Tibial nerve (tissue), 4 donors: Measurements from ENCODE around the gene COX7A2L. TPM values are rescaled to one million over a fixed set of nuclear protein-coding genes. Genes with fewer than 3 reads are reported as not detected.
A peak's percentile ranks its signal among the peaks of the same experiment; 100 is the strongest.

Source experiments
- DNase-seq, 2 donors: peaks; one replicate each; pipeline ENCODE4 v3.0.0-alpha.2; 2019; ENCODE audit warnings: low spot score in 2 of 2
- H3K27ac ChIP-seq, 4 donors: fragments of 200-600 bp; sonication (generic) in 3 of 4; one replicate each; pipeline ENCODE4 v1.5.1; 2017 to 2019; ENCODE audit warnings: mild to moderate bottlenecking in 1 of 4
- H3K27me3 ChIP-seq, 2 donors: fragments of 200-600 bp; sonication (generic) in 1 of 2; one replicate each; pipeline versions ENCODE4 v1.5.1 to v1.6.0; 2017 to 2019
- H3K36me3 ChIP-seq, 3 donors: fragments of 200-600 bp; sonication (generic); one replicate each; pipeline ENCODE4 v1.5.1; 2018 to 2019
- H3K4me1 ChIP-seq, 4 donors: fragments of 200-600 bp; sonication (generic) in 3 of 4; one replicate each; pipeline ENCODE4 v1.5.1; 2017 to 2019
- H3K4me3 ChIP-seq, 4 donors: fragments of 200-600 bp; sonication (generic) in 3 of 4; one replicate each; pipeline ENCODE4 v1.5.1; 2017 to 2019; ENCODE audit warnings: mild to moderate bottlenecking in 1 of 4, moderate library complexity in 1 of 4
- H3K9me3 ChIP-seq, 4 donors: fragments of 200-600 bp; sonication (generic) in 3 of 4; one replicate each; pipeline ENCODE4 v1.5.1; 2017 to 2019
- EP300 ChIP-seq, 2 donors: sonication (generic); formaldehyde crosslinking; IDR thresholded peaks; one replicate each; pipeline ENCODE4 v1.6.1; 2017; ENCODE audit warnings: antibody characterized with exemption in 2 of 2, mild to moderate bottlenecking in 1 of 2
- POLR2A ChIP-seq, 2 donors: fragments of 450-650 bp; IDR thresholded peaks; one replicate each; pipeline ENCODE4 v1.6.1; 2017; ENCODE audit warnings: antibody characterized with exemption in 2 of 2, mild to moderate bottlenecking in 2 of 2, moderate library complexity in 2 of 2
- WGBS, 2 donors: methylation state at CpG; one replicate each; pipeline ENCODE4 v1.1.5; 2018; 5-methylcytosine and 5-hydroxymethylcytosine counted together
- total RNA-seq, 4 donors: library from RNA; depleted of rRNA; stranded (reverse); fragments of >200 nt; gene quantifications; one replicate each; pipeline ENCODE4 v1.1.0, GENCODE V29; 2016
- TF ChIP-seq, protein P1 (sequence below), 5 experiments: fragments of 200-600 bp in 3 of 5; fragments of 450-650 bp in 2 of 5; sonication (generic) in 3 of 5; IDR thresholded peaks; one replicate each; pipeline ENCODE4 v1.5.1; 2016 to 2019; ENCODE audit warnings: antibody characterized with exemption in 5 of 5, mild to moderate bottlenecking in 3 of 5, moderate library complexity in 2 of 5

The COX7A2L gene
- total RNA-seq, 4 donors from 2014 or later: 99.9 to 137 (median 107) TPM

DNA sequence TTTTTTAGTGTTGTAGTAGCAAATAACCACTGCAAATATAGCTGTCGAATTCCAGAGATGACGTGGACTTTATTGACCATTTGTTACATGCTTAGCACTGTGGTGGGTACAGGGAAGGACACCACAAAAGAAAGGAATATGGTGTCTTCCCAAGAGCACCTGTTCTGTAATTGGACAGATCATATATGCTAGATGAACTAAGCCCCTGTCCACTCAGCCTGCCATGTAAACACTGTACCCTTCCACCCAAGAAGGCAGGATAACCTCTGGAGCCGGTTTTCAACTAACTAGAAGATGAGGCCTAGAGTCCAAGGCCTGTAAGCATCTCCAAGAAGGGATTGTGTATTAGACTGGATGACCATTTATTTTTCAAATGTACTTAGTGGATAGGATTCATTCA lies 44.1 kb downstream of the COX7A2L start:
- no peak for DNase-seq

GRCh38 chr2:42315844-42316470 lies 45.1 kb downstream of the COX7A2L start:
- peaks cover 0 to 28% (median 0%) of the 10 kb centered on the region in 3 donors for H3K36me3 ChIP-seq
- 91 to 94% methylated on average over 6 of the region's 6 CpGs for WGBS, 2 donors

More for the DNA sequence above, 44.1 kb downstream of the COX7A2L start:
- no peak overlapping the region for H3K4me3 ChIP-seq
- H3K27me3 ChIP-seq: no peaks in the 10 kb centered on the region
- TF ChIP-seq, protein P1, sequence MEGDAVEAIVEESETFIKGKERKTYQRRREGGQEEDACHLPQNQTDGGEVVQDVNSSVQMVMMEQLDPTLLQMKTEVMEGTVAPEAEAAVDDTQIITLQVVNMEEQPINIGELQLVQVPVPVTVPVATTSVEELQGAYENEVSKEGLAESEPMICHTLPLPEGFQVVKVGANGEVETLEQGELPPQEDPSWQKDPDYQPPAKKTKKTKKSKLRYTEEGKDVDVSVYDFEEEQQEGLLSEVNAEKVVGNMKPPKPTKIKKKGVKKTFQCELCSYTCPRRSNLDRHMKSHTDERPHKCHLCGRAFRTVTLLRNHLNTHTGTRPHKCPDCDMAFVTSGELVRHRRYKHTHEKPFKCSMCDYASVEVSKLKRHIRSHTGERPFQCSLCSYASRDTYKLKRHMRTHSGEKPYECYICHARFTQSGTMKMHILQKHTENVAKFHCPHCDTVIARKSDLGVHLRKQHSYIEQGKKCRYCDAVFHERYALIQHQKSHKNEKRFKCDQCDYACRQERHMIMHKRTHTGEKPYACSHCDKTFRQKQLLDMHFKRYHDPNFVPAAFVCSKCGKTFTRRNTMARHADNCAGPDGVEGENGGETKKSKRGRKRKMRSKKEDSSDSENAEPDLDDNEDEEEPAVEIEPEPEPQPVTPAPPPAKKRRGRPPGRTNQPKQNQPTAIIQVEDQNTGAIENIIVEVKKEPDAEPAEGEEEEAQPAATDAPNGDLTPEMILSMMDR (IDR thresholded peaks at IDR 0.05): no peak
- no peak for TF ChIP-seq EP300 (IDR thresholded peaks at IDR 0.05)
- no peak for TF ChIP-seq POLR2A (IDR thresholded peaks at IDR 0.05)
- H3K36me3 ChIP-seq: peaks cover 0 to 34% (median 0%) of the 10 kb centered on the region in 3 donors
- H3K4me1 ChIP-seq: no peaks in the 10 kb centered on the region
- no peaks in the 10 kb centered on the region for H3K9me3 ChIP-seq
- WGBS, 2 donors: 92 to 95% methylated on average over 3 of the region's 3 CpGs
- H3K27ac ChIP-seq: no peak overlapping the region

GRCh38 chr2:42314892-42315468 lies 46.0 kb downstream of the COX7A2L start:
- DNase-seq: no peak
- no peak overlapping the region for H3K27ac ChIP-seq
- peaks cover 0 to 29% (median 0%) of the 10 kb centered on the region in 3 donors for H3K36me3 ChIP-seq
- H3K4me1 ChIP-seq: no peaks in the 10 kb centered on the region
- no peaks in the 10 kb centered on the region for H3K27me3 ChIP-seq
- TF ChIP-seq EP300 (IDR thresholded peaks at IDR 0.05): peak in 1 of 2 donors; percentile 17
- TF ChIP-seq POLR2A (IDR thresholded peaks at IDR 0.05): no peak
- WGBS, 2 donors: 88% methylated on average over 3 of the region's 3 CpGs
- no peaks in the 10 kb centered on the region for H3K9me3 ChIP-seq
- no peak overlapping the region for H3K4me3 ChIP-seq

More at GRCh38 chr2:42315844-42316470, 45.1 kb downstream of the COX7A2L start:
- no peak overlapping the region for H3K27ac ChIP-seq
- H3K4me1 ChIP-seq: no peaks in the 10 kb centered on the region
- no peaks in the 10 kb centered on the region for H3K9me3 ChIP-seq
- DNase-seq: no peak
- TF ChIP-seq, protein P1 (IDR thresholded peaks at IDR 0.05): no peak
- TF ChIP-seq EP300 (IDR thresholded peaks at IDR 0.05) (no peak), POLR2A (IDR thresholded peaks at IDR 0.05) (no peak)
- H3K27me3 ChIP-seq: no peaks in the 10 kb centered on the region
- H3K4me3 ChIP-seq: no peak overlapping the region

DNA sequence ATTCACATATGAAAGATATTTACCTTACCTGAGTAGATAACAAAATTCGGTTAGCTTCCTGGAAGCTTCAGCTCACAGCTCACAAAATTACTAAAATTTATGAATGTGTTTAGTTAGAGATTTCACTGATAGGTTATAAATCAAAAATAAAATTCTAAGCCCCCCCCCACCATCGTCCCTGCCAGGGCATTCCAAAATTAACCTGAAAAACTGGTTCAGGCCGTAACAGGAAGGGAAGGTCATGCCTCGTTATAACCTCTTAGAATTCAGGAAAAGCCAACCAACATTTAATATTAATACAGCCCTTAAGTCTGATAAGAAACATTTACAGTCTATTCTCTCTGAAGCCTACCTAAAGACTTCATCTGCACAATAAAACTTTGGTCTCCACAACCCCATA lies 48.9 kb downstream of the COX7A2L start:
- no peak overlapping the region for H3K27ac ChIP-seq
- TF ChIP-seq POLR2A (IDR thresholded peaks at IDR 0.05) (no peak), EP300 (IDR thresholded peaks at IDR 0.05) (no peak)
- TF ChIP-seq, protein P1 (IDR thresholded peaks at IDR 0.05): no peak
- H3K4me3 ChIP-seq: no peak overlapping the region
- H3K27me3 ChIP-seq: no peaks in the 10 kb centered on the region
- DNase-seq: no peak
- 89 to 95% methylated on average over 4 of the region's 4 CpGs for WGBS, 2 donors
- peaks cover 0 to 38% (median 0%) of the 10 kb centered on the region in 3 donors for H3K36me3 ChIP-seq
- no peaks in the 10 kb centered on the region for H3K9me3 ChIP-seq
- H3K4me1 ChIP-seq: no peaks in the 10 kb centered on the region

DNA sequence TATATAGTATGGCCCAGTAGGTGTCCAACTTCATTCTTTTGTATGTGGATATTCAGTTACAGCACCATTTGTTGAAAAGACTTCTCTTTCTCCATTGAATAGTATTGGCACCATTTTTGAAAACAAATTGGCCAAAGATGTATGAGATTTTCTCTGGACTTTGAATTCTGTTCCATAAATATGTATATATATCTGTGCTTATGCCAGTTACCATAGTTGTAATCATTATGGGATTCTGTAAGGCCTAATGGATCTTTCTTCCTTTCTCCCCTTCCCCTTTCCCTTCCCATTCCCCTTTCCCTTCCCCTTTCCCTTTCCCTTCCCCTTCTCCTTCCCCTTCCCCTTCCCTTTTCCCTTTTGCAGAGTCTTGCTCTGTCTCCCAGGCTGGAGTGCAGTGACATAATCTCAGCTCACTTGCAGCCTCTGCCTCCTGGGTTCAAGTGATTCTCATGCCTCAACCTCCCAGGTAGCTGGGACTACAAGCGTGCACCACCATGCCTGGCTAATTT lies 51.0 kb downstream of the COX7A2L start:
- Histone ChIP-seq H3K36me3 (peaks cover 0 to 34% (median 0%) of the 10 kb centered on the region in 3 donors), H3K27me3 (no peaks in the 10 kb centered on the region), H3K27ac (no peak overlapping the region), H3K4me3 (no peak overlapping the region), H3K4me1 (no peaks in the 10 kb centered on the region), H3K9me3 (no peaks in the 10 kb centered on the region)
- TF ChIP-seq EP300 (IDR thresholded peaks at IDR 0.05) (no peak), POLR2A (IDR thresholded peaks at IDR 0.05) (no peak)
- WGBS, 2 donors: 95 to 100% methylated on average over 1 of the region's 1 CpG
- no peak for DNase-seq

DNA sequence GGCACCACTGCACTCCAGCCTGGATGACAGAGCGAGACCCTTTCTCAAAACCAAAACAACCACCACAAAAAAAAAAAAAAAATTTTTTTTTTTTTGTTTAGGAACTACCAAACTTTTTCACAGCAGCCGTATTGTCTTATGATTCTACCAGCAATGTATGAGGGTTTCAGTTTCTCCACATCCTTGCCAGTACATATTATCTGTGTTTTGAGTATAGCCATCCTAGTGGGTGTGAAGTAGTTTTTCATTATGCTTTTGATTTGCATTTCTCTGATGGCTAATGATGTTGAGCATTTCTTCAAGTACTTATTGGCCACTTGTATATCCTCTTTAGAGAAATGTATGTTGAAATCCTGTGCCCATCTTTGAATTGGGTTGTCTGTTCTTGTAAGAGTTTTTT lies 51.7 kb downstream of the COX7A2L start:
- Histone ChIP-seq H3K4me1 (no peaks in the 10 kb centered on the region), H3K27me3 (no peaks in the 10 kb centered on the region), H3K4me3 (no peak overlapping the region), H3K9me3 (no peaks in the 10 kb centered on the region), H3K36me3 (peaks cover 0 to 41% (median 0%) of the 10 kb centered on the region in 3 donors), H3K27ac (no peak overlapping the region)
- 96 to 98% methylated on average over 2 of the region's 2 CpGs for WGBS, 2 donors
- no peak for DNase-seq
- TF ChIP-seq EP300 (IDR thresholded peaks at IDR 0.05) (no peak), POLR2A (IDR thresholded peaks at IDR 0.05) (no peak)
- TF ChIP-seq, protein P1 (IDR thresholded peaks at IDR 0.05): no peak
